BLaER1 (cell line): ENCODE measurements around the gene ERC2.
A peak's percentile ranks its signal among the peaks of the same experiment; 100 is the strongest.

Experiments used
- H3K27ac ChIP-seq: shearing (Covaris generic); formaldehyde crosslinking; 2 replicates; pipeline ENCODE4 v1.8.1; 2022
- H3K27me3 ChIP-seq: shearing (Covaris generic); formaldehyde crosslinking; 2 replicates; pipeline ENCODE4 v1.8.1; 2022
- H3K36me3 ChIP-seq: shearing (Covaris generic); formaldehyde crosslinking; 2 replicates; pipeline ENCODE4 v1.8.1; 2022
- H3K4me1 ChIP-seq: shearing (Covaris generic); formaldehyde crosslinking; 2 replicates; pipeline ENCODE4 v1.8.1; 2022
- H3K4me2 ChIP-seq: shearing (Covaris generic); formaldehyde crosslinking; 2 replicates; pipeline ENCODE4 v1.8.1; 2022
- H3K4me3 ChIP-seq: shearing (Covaris generic); formaldehyde crosslinking; 2 replicates; pipeline ENCODE4 v1.8.1; 2022
- H3K9ac ChIP-seq: shearing (Covaris generic); formaldehyde crosslinking; 2 replicates; pipeline ENCODE4 v1.8.1; 2022
- H3K9me3 ChIP-seq: shearing (Covaris generic); formaldehyde crosslinking; 2 replicates; pipeline ENCODE4 v1.8.1; 2022
- H4K20me1 ChIP-seq: shearing (Covaris generic); formaldehyde crosslinking; 2 replicates; pipeline ENCODE4 v1.8.1; 2022
- Cebpa-rat ChIP-seq: shearing (Covaris generic); IDR thresholded peaks from 2 replicates; pipeline ENCODE4 v1.8.1; 2022

Gene ERC2

GRCh38 chr3:55661571-55661970, 806.7 kb downstream of the ERC2 start:
- Histone ChIP-seq H3K27me3 (no peaks in the 10 kb centered on the region), H3K4me2 (0 out of 2 replicates have a peak overlapping the region, but pooled peaks have one; percentile 1), H4K20me1 (no peaks in the 10 kb centered on the region), H3K36me3 (no peaks in the 10 kb centered on the region), H3K9me3 (no peaks in the 10 kb centered on the region), H3K4me3 (no peak overlapping the region), H3K9ac (no peak overlapping the region), H3K27ac (no peak overlapping the region), H3K4me1 (0 out of 2 replicates have a peak, but pooled peaks cover 7% of the 10 kb centered on the region)
- TF ChIP-seq Cebpa-rat = no peak

DNA sequence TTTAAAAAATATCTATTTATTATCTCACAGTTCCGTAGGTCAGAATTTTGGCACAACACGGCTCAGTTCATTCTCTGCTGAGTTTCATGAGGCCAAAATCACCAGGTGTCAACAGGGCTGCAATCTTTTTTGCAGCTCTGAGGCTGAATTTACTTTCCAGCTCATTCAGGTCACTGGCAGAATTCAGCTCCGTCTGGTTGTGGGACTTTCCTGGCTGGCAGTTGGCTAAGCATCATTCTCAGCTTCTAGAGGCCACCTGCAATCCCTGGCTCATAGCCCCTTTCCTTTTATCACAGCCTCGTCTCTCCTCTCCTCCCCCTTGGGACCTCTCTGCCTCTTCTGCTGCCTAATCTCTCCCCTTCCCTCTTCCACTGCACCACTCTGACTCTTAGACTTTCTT, 807.1 kb downstream of the ERC2 start:
- TF ChIP-seq Cebpa-rat = no peak
- 0 out of 2 replicates have a peak overlapping the region, but pooled peaks have one; percentile 1 for H3K4me2 ChIP-seq
- H3K27me3 ChIP-seq = no peaks in the 10 kb centered on the region

DNA sequence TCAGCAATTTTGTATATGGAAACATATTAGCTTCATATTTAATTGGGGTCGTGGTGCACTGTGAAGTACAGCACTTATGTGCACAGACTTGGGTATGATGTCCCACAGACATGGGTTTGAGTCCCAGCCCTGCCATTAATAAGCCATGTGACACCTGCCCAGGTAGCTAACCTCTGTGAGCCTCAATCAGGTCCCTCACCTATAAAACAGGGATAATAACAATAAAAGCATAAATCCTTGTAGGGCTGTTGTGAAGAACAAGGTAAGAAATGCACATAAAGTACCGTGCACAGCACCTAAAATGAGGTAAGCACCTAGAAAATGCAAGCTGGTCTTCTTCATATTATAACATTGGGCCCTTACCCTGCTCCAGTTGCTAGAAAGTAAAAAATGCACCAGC, 807.6 kb downstream of the ERC2 start:
- Histone ChIP-seq H3K4me3 (no peak overlapping the region), H3K9ac (no peak overlapping the region), H3K27me3 (no peaks in the 10 kb centered on the region), H4K20me1 (no peaks in the 10 kb centered on the region), H3K4me2 (no peak overlapping the region), H3K36me3 (no peaks in the 10 kb centered on the region), H3K27ac (no peak overlapping the region), H3K9me3 (no peaks in the 10 kb centered on the region), H3K4me1 (0 out of 2 replicates have a peak, but pooled peaks cover 7% of the 10 kb centered on the region)
- TF ChIP-seq Cebpa-rat = no peak

More for the DNA sequence above, 807.1 kb downstream of the ERC2 start:
- Histone ChIP-seq H3K27ac (no peak overlapping the region), H3K4me3 (no peak overlapping the region), H3K9ac (no peak overlapping the region), H3K9me3 (no peaks in the 10 kb centered on the region), H3K36me3 (no peaks in the 10 kb centered on the region), H4K20me1 (no peaks in the 10 kb centered on the region), H3K4me1 (0 out of 2 replicates have a peak, but pooled peaks cover 7% of the 10 kb centered on the region)

DNA sequence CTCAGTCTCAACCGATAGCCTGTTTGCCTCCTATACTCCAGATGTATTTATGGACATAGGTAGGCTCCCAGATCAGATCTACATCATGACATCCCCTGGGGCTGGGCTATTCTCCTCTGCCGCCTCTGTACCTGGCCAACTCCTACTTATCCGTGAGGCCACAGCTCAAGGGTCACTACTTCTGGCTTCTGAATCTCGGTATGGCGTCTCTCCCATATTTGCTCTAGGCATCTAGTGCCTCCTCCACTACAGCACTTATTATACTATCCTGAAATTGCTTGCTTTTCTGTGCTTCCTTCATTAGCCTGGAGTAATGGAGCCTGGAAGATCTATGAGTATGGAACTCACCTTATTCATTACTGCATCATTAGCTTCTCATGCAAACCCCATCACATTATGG, 808.6 kb downstream of the ERC2 start:
- no peaks in the 10 kb centered on the region for H4K20me1 ChIP-seq
- no peaks in the 10 kb centered on the region for H3K27me3 ChIP-seq
- no peak overlapping the region for H3K9ac ChIP-seq
- H3K4me1 ChIP-seq = 0 out of 2 replicates have a peak, but pooled peaks cover 7% of the 10 kb centered on the region
- no peak overlapping the region for H3K4me3 ChIP-seq
- no peak overlapping the region for H3K4me2 ChIP-seq
- no peaks in the 10 kb centered on the region for H3K36me3 ChIP-seq
- no peak for TF ChIP-seq Cebpa-rat
- no peak overlapping the region for H3K27ac ChIP-seq
- no peaks in the 10 kb centered on the region for H3K9me3 ChIP-seq

GRCh38 chr3:55658690-55659562, 809.3 kb downstream of the ERC2 start:
- no peak overlapping the region for H3K4me3 ChIP-seq
- no peak for TF ChIP-seq Cebpa-rat
- no peak overlapping the region for H3K9ac ChIP-seq
- H3K9me3 ChIP-seq = no peaks in the 10 kb centered on the region
- H3K27ac ChIP-seq = no peak overlapping the region
- H3K4me2 ChIP-seq = no peak overlapping the region
- no peaks in the 10 kb centered on the region for H3K36me3 ChIP-seq
- no peaks in the 10 kb centered on the region for H4K20me1 ChIP-seq
- no peaks in the 10 kb centered on the region for H3K27me3 ChIP-seq
- H3K4me1 ChIP-seq = 0 out of 2 replicates have a peak, but pooled peaks cover 7% of the 10 kb centered on the region

DNA sequence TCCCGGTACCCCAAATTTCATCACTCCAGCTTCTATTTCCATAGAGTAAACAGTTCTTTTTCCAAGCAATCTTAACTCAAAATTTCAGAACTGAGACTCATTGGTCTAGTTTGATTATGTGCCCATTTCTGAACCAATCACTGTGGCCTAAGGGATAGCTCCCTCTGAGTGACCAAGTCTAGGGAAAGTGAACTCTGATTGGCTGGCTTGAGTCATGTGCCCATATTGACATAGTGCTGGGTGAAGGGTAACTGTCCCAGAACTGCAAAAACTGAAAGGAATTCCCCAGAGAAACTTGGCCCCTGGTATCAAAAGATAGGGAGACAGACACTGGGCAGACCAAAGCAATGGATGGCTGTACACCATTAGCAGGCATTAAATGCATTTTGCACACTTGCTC, 810.0 kb downstream of the ERC2 start:
- H3K4me2 ChIP-seq = no peak overlapping the region

DNA sequence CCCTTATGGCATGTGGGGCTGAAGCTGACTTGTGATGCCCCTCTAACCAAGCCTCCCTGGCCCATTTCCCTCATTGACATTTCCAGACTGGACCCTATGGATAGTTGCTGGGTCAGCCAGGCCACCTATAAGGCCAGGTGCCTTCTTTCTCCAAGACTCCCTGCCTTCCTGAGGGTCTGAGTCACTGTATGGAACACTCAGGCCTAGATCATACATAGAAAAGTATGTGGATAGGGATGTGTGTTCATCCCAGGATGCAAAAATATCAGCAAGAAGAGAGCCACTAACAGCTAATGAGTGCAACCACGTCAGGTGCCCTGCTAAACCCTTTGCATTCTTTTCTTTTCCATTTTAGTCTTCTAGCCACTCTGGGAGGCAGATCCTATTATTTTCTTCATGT, 812.7 kb downstream of the ERC2 start:
- no peak for TF ChIP-seq Cebpa-rat
- Histone ChIP-seq H3K9ac (no peak overlapping the region), H4K20me1 (no peaks in the 10 kb centered on the region), H3K9me3 (no peaks in the 10 kb centered on the region), H3K4me2 (no peak overlapping the region), H3K4me3 (no peak overlapping the region), H3K27ac (no peak overlapping the region), H3K27me3 (no peaks in the 10 kb centered on the region), H3K36me3 (no peaks in the 10 kb centered on the region), H3K4me1 (no peaks in the 10 kb centered on the region)

More for the DNA sequence above, 810.0 kb downstream of the ERC2 start:
- H3K27ac ChIP-seq = no peak overlapping the region
- H3K27me3 ChIP-seq = no peaks in the 10 kb centered on the region
- no peak for TF ChIP-seq Cebpa-rat
- 0 out of 2 replicates have a peak, but pooled peaks cover 7% of the 10 kb centered on the region for H3K4me1 ChIP-seq
- H3K9me3 ChIP-seq = no peaks in the 10 kb centered on the region
- no peak overlapping the region for H3K9ac ChIP-seq
- H3K4me3 ChIP-seq = no peak overlapping the region
- no peaks in the 10 kb centered on the region for H4K20me1 ChIP-seq
- no peaks in the 10 kb centered on the region for H3K36me3 ChIP-seq

DNA sequence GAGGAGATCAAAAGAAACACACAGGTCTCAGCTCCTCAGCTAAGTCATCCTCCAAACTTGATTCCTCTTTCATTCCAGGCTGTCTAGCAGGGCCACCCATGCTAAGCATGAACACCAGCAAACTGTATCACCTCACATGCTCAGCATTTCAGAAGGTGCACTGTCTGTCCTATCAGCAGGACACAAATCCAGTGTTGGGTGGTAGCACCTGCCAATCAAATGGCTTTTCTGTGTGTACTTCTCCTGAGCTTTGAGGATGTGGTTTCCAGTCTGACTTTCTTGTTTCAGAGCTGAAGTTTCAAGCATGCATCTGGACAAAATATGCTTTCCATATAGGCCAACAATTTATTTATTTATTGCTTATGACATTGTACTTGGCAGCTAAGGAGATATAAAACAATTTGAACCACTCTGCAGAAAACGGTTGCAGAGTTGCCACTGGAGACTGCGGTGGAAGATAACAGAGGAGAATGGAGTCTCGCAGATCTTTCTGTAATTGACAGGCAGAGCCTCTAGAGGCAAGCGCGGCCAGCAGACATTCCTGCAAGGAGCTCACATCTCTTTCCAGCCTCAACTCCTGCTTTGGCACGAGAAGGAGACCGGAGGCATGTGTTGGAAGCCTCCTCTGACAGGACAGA, 814.0 kb downstream of the ERC2 start:
- H3K27me3 ChIP-seq = no peaks in the 10 kb centered on the region
- no peak overlapping the region for H3K27ac ChIP-seq
- no peak overlapping the region for H3K4me3 ChIP-seq
- TF ChIP-seq Cebpa-rat = no peak
- no peak overlapping the region for H3K9ac ChIP-seq
- no peaks in the 10 kb centered on the region for H3K4me1 ChIP-seq
- no peak overlapping the region for H3K4me2 ChIP-seq
- H3K36me3 ChIP-seq = no peaks in the 10 kb centered on the region
- H4K20me1 ChIP-seq = no peaks in the 10 kb centered on the region
- H3K9me3 ChIP-seq = no peaks in the 10 kb centered on the region

DNA sequence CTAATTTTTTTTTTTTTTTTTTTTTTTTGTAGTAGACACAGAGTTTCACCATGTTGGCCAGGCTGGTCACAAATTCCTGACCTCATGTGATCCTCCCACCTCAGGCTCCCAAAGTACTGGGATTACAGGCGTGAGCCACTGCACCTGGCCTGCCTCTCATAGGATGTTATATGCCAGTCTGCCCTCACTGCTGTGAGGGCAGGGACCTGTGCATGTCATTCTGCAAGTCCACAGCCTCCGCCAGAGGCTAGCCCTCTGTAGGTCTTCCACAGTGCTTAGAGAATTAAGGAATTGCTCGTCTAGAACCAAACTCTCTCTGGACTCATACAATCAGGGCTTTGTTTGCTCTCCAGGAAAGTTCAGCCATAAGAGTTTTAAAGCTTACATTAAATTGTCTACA, 817.3 kb downstream of the ERC2 start:
- no peaks in the 10 kb centered on the region for H3K4me1 ChIP-seq
- no peaks in the 10 kb centered on the region for H4K20me1 ChIP-seq
- no peak overlapping the region for H3K27ac ChIP-seq
- TF ChIP-seq Cebpa-rat = no peak
- H3K4me2 ChIP-seq = no peak overlapping the region
- H3K4me3 ChIP-seq = no peak overlapping the region
- no peaks in the 10 kb centered on the region for H3K36me3 ChIP-seq
- H3K9ac ChIP-seq = no peak overlapping the region
- H3K27me3 ChIP-seq = no peaks in the 10 kb centered on the region
- H3K9me3 ChIP-seq = no peaks in the 10 kb centered on the region

DNA sequence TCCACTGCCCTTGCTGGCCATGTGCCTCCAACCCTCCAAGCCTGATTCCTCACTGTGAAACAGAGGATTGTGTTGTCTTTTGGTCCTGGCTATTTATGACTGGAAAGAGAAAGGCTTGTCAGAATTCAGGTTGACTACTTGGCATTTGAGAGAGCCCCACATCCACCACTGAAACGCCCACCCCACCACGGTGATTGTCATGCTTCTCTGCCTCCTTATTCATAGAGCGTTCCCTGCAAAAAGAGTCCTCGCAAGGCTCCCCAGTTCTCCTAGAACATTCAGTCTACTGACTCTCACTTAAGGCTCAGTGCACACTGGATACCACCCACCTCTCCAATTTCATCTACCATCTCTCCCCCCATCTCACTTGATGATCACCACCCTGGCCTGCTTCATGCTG, 818.3 kb downstream of the ERC2 start:
- Histone ChIP-seq H3K4me1 (no peaks in the 10 kb centered on the region), H3K9ac (no peak overlapping the region), H4K20me1 (no peaks in the 10 kb centered on the region), H3K4me2 (no peak overlapping the region), H3K27ac (no peak overlapping the region), H3K4me3 (no peak overlapping the region), H3K36me3 (no peaks in the 10 kb centered on the region), H3K27me3 (no peaks in the 10 kb centered on the region), H3K9me3 (no peaks in the 10 kb centered on the region)
- TF ChIP-seq Cebpa-rat = no peak
